Caco-2 (cell line): ENCODE measurements around the gene CACNB3. TPM values are rescaled to one million over a fixed set of nuclear protein-coding genes. Genes with fewer than 3 reads are reported as not detected.

ENCODE experiments used
- BruUV-seq: library from RNA; stranded (reverse); fragments of 400-500 nt; replicated peaks from 2 replicates; lab custom pipeline; 2021; lab: Mats Ljungman, UMichigan
- CTCF ChIA-PET: fragments of 300-600 bp; sonication (Branson Sonifier 250); formaldehyde crosslinking; loops from one replicate; lab custom pipeline; 2022; ENCODE audit warnings: antibody characterized with exemption; lab: Charles Lee
- POLR2A ChIA-PET: fragments of 300-600 bp; sonication (Branson Sonifier 250); formaldehyde crosslinking; loops from one replicate; lab custom pipeline; 2022; ENCODE audit warnings: antibody characterized with exemption; lab: Charles Lee
- DNase-seq, 2 experiments: peaks; one replicate each; pipeline versions ENCODE4 v3.0.0 to v3.0.0-alpha.2; 2020 to 2022
- H3K27me3 ChIP-seq: replicated peaks from 2 replicates; pipeline ENCODE4 v1.6.0; 2011; ENCODE audit warnings: low read length; ENCODE audit not compliant: control insufficient read depth, insufficient read depth
- H3K36me3 ChIP-seq: 2 replicates; pipeline ENCODE4 v1.5.1; 2011; ENCODE audit warnings: low read length; ENCODE audit not compliant: control insufficient read depth, insufficient read depth
- H3K4me1 ChIP-seq: fragments of 250-450 bp; sonication (Bioruptor Pico); 2 replicates; pipeline ENCODE4 v1.5.1; 2020; ENCODE audit warnings: mild to moderate bottlenecking
- H3K4me3 ChIP-seq: 2 replicates; pipeline ENCODE4 v1.5.1; 2011; ENCODE audit warnings: low read depth, mild to moderate bottlenecking, control low read depth, low read length
- H3K9me3 ChIP-seq: fragments of 250-450 bp; sonication (Bioruptor Pico); 2 replicates; pipeline ENCODE4 v1.5.1; 2020; ENCODE audit warnings: mild to moderate bottlenecking, moderate library complexity
- H3K27ac Mint-ChIP-seq: one replicate; pipeline ENCODE4 v1.8.0; 2022; ENCODE audit warnings: mixed read lengths; ENCODE audit not compliant: unreplicated experiment
- H3K27me3 Mint-ChIP-seq: one replicate; pipeline ENCODE4 v1.8.0; 2022; ENCODE audit warnings: mixed read lengths; ENCODE audit not compliant: insufficient read depth, unreplicated experiment
- H3K36me3 Mint-ChIP-seq: one replicate; pipeline ENCODE4 v1.8.0; 2022; ENCODE audit warnings: mild to moderate bottlenecking, mixed read lengths; ENCODE audit not compliant: insufficient read depth, unreplicated experiment
- H3K4me1 Mint-ChIP-seq: one replicate; pipeline ENCODE4 v1.8.0; 2022; ENCODE audit warnings: low read depth, mixed read lengths; ENCODE audit not compliant: unreplicated experiment
- H3K4me3 Mint-ChIP-seq: one replicate; pipeline ENCODE4 v1.8.0; 2022; ENCODE audit warnings: mild to moderate bottlenecking, moderate library complexity, mixed read lengths; ENCODE audit not compliant: unreplicated experiment
- H3K9me3 Mint-ChIP-seq: one replicate; pipeline ENCODE4 v1.8.0; 2022; ENCODE audit warnings: mixed read lengths; ENCODE audit not compliant: unreplicated experiment
- intact Hi-C: fragments of 100-400 bp; cut with micrococcal nuclease; formaldehyde crosslinking; loops from one replicate; pipeline ENCODE4 v1.10.0; 2022; ENCODE audit not compliant: unreplicated experiment
- total RNA-seq: library from RNA; stranded (reverse); gene quantifications from 2 replicates; pipeline ENCODE4 v1.2.3, GENCODE V29; 2022
- TF ChIP-seq, protein P1 (sequence below), 2 experiments: fragments of 200-600 bp in 1 of 2; IDR thresholded peaks; 1 replicate in 1 of 2; 2 replicates in 1 of 2; pipeline versions ENCODE4 v1.5.1 to v1.8.0; 2011 to 2022; ENCODE audit warnings: antibody characterized with exemption in 1 of 2, control low read depth in 1 of 2, inconsistent platforms in 1 of 2, low read depth in 1 of 2, low read length in 1 of 2, mild to moderate bottlenecking in 1 of 2, moderate library complexity in 1 of 2; ENCODE audit not compliant: insufficient read depth in 1 of 2, severe bottlenecking in 1 of 2, unreplicated experiment in 1 of 2

CACNB3 gene
- total RNA-seq, 1 experiment from 2014 or later = 20.4 TPM

DNA sequence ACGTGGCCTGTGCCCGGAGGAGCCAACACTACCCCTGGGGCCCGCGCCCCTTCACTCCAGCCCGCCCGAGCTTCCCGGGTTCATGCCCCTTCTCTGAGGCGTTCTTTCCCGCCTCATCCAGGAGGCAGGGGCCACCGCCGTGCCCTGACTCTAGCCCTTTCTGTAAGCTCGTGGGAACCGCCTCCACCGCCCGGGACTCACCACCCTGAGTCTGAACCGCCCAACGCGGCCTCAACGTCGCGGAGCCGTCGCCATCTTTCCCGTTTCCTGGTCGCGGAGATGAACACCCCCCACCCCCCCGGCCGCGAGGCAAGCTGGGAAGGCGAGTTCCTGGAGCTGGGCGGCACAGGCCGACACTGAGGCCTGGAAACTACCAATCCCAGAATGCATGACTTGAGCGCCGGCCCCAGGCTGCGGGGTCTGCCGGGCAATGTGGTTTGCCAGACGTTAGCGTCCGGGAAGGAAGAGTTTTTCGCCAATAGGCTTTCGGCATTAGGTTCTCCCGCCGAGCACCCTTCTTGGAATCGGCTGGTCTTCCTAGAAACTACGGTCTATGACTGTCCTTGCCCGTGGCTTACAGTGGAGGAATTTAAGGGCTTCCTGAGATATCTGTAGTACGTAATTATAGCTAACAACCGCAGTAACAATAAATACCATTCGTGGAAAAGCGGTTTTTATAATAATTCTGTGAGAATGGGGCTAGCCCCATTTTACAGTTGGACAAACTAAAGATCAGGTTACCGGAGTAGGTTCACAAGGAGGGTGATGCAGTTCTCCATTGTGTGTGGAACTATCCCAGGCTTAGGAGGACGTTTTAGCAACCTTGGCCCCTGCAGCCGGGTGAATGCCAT, 33.8 kb downstream of the CACNB3 start, which contains the start of gene DDX23:
Gene DDX23, minus strand, starts transcription at position 281 of the 851 bp plus-strand sequence. CDS start 6,381 bp downstream, outside the sequence.
- H3K9me3 ChIP-seq = no peaks in the 10 kb centered on the region
- Mint-ChIP-seq H3K4me3 (peak within 1 kb of the TSS; percentile 99), H3K27ac (peak within 1 kb of the TSS; percentile 99), H3K9me3 (no peaks in the 10 kb centered on the region), H3K36me3 (peaks cover 19% of the 10 kb centered on the region), H3K4me1 (peaks cover 25% of the 10 kb centered on the region), H3K27me3 (no peaks in the 10 kb centered on the region)
- H3K36me3 ChIP-seq = no peaks in the 10 kb centered on the region
- BruUV-seq = TSS peak; percentile 89
- DNase-seq = peak; percentile 97
- intact Hi-C loops = loop anchor here (2.0 kb wide), 3 partner anchors 31 to 127 kb away; partner anchors contain the start of gene WNT1
- ChIA-PET POLR2A (interaction anchor here (0.5 to 2.6 kb wide), 33 partner anchors 13 to 1032 kb away, joined by 3 to 75 read pairs (median 5); partner anchors contain the start of genes ADCY6, ARF3, LMBR1L and RHEBL1), CTCF (interaction anchor here (0.6 to 8.2 kb wide), 26 partner anchors 13 to 1217 kb away, joined by 3 to 321 read pairs (median 6); partner anchors contain the start of genes ADCY6, ARF3, FKBP11 and LMBR1L)
- TF ChIP-seq, protein P1, sequence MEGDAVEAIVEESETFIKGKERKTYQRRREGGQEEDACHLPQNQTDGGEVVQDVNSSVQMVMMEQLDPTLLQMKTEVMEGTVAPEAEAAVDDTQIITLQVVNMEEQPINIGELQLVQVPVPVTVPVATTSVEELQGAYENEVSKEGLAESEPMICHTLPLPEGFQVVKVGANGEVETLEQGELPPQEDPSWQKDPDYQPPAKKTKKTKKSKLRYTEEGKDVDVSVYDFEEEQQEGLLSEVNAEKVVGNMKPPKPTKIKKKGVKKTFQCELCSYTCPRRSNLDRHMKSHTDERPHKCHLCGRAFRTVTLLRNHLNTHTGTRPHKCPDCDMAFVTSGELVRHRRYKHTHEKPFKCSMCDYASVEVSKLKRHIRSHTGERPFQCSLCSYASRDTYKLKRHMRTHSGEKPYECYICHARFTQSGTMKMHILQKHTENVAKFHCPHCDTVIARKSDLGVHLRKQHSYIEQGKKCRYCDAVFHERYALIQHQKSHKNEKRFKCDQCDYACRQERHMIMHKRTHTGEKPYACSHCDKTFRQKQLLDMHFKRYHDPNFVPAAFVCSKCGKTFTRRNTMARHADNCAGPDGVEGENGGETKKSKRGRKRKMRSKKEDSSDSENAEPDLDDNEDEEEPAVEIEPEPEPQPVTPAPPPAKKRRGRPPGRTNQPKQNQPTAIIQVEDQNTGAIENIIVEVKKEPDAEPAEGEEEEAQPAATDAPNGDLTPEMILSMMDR (IDR thresholded peaks at IDR 0.05; ENCODE audit: insufficient read depth in 1 of 2, low read depth in 1 of 2, low read length in 1 of 2, severe bottlenecking in 1 of 2, unreplicated experiment in 1 of 2) = no peak
- no peaks in the 10 kb centered on the region for H3K27me3 ChIP-seq
- peak within 1 kb of the TSS; percentile 75 for H3K4me3 ChIP-seq
- H3K4me1 ChIP-seq = peaks cover 8% of the 10 kb centered on the region

DNA sequence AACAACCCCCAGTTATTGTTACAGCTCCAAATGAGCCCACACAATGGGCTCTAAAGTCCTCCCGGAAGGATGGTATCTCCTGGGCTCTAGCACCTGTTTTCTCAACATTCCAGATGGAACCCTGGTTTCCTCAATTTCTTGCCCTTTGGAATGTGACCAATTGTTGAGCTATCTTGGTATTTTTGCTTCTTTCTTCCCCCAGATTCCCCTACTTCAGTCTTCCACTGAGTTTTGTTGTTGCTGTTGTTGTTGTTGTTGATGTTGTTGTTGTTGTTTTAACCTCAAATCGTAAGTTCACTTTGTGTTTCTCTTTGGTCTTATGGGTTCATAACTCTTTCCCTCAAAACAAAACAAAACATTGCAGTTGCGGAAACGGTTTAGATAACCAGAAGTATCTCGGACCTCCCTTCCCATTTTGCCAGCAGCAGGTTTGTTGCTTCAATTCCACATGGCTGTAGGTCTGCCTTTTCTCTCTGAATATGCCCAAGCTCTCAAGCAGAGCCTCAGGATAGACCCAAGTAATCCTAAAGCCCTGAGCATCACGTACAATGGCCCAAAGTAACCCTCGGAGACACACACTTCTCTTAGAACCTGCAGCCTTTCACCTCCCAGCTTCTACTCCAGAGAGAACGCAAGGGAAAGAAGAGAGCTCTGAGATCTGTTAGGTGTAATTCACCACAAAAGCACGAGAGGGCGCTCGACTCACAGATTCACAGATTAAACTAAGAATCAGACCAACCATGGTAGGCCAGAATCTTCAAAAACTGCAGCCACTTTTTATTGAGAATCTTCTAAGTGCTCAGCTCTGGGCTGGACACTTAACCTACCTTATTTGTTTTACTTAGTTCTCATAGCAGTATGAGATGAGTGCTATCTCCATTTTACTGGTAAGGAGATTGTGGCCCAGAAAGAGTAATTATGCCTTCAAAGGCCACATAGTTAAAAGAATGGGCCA, 34.7 kb downstream of the CACNB3 start:
- DNase-seq = peak; percentile 89 to 91
- peak overlapping the region; percentile 99 for H3K4me3 Mint-ChIP-seq
- peaks cover 8% of the 10 kb centered on the region for H3K4me1 ChIP-seq
- no peaks in the 10 kb centered on the region for H3K36me3 ChIP-seq
- peak overlapping the region; percentile 75 for H3K4me3 ChIP-seq
- no TSS peak for BruUV-seq
- H3K36me3 Mint-ChIP-seq = peaks cover 16% of the 10 kb centered on the region
- H3K9me3 Mint-ChIP-seq = no peaks in the 10 kb centered on the region
- ChIA-PET CTCF (interaction anchor here (0.5 to 8.2 kb wide), 37 partner anchors 10 to 258 kb away, joined by 3 to 321 read pairs (median 4); partner anchors contain the start of genes ADCY6, ARF3, DDN and FKBP11), POLR2A (interaction anchor here (0.7 to 2.6 kb wide), 10 partner anchors 12 to 83 kb away, joined by 3 to 75 read pairs (median 4); partner anchors contain the start of genes ADCY6, FKBP11 and RND1)
- no peaks in the 10 kb centered on the region for H3K27me3 ChIP-seq
- H3K4me1 Mint-ChIP-seq = peaks cover 25% of the 10 kb centered on the region
- no peaks in the 10 kb centered on the region for H3K9me3 ChIP-seq
- TF ChIP-seq, protein P1 (IDR thresholded peaks at IDR 0.05; ENCODE audit: insufficient read depth in 1 of 2, low read depth in 1 of 2, low read length in 1 of 2, severe bottlenecking in 1 of 2, unreplicated experiment in 1 of 2) = peak; percentile 79 to 95
- H3K27me3 Mint-ChIP-seq = no peaks in the 10 kb centered on the region
- intact Hi-C loops = loop anchor here (1.0 to 2.0 kb wide), 7 partner anchors 30 to 142 kb away; partner anchors contain the start of gene WNT1
- peak overlapping the region; percentile 99 for H3K27ac Mint-ChIP-seq
